AG09309 (cell line): Measurements from ENCODE around the gene CEP83.
"Not testable (repeated sequence)": the region's sequence is repeated elsewhere in the genome, so short reads cannot be mapped to it uniquely, and the experiment has no call there.

ENCODE experiments used
- DNase-seq: peaks from one replicate; pipeline ENCODE4 v3.0.0-alpha.2; 2010; ENCODE audit warnings: low read depth
- H3K4me3 ChIP-seq: 2 replicates; pipeline ENCODE4 v1.5.1; 2011; ENCODE audit warnings: mild to moderate bottlenecking, low read depth, low read length, moderate library complexity; ENCODE audit not compliant: control insufficient read depth
- TF ChIP-seq, protein P1 (sequence below): IDR thresholded peaks from 2 replicates; pipeline ENCODE4 v1.5.1; 2011; ENCODE audit warnings: mild to moderate bottlenecking, low read depth, low read length, inconsistent platforms; ENCODE audit not compliant: insufficient read depth, control insufficient read depth; ENCODE audit errors: missing control alignments

Gene CEP83

DNA sequence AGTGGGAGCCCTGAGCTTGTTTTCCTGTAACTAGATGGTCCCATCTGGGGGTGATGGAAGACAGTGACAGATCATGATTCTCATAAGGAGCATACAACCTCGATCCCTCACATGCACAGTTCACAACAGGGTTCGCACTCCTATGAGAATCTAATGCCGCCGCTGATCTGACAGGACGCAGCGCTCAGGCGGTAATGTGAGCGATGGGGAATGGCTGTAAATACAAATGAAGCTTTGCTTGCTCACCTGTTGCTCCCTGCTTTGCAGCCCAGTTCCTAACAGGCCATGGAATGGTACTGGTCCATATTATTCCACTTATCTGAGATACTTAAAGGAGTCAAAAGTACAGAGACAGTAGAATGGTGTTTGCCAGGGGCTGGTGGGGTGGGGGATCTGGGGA lies 9.9 kb upstream of the CEP83 start:
- TF ChIP-seq, protein P1, sequence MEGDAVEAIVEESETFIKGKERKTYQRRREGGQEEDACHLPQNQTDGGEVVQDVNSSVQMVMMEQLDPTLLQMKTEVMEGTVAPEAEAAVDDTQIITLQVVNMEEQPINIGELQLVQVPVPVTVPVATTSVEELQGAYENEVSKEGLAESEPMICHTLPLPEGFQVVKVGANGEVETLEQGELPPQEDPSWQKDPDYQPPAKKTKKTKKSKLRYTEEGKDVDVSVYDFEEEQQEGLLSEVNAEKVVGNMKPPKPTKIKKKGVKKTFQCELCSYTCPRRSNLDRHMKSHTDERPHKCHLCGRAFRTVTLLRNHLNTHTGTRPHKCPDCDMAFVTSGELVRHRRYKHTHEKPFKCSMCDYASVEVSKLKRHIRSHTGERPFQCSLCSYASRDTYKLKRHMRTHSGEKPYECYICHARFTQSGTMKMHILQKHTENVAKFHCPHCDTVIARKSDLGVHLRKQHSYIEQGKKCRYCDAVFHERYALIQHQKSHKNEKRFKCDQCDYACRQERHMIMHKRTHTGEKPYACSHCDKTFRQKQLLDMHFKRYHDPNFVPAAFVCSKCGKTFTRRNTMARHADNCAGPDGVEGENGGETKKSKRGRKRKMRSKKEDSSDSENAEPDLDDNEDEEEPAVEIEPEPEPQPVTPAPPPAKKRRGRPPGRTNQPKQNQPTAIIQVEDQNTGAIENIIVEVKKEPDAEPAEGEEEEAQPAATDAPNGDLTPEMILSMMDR: no peak
- H3K4me3 ChIP-seq: no peak overlapping the region
- no peak for DNase-seq

DNA sequence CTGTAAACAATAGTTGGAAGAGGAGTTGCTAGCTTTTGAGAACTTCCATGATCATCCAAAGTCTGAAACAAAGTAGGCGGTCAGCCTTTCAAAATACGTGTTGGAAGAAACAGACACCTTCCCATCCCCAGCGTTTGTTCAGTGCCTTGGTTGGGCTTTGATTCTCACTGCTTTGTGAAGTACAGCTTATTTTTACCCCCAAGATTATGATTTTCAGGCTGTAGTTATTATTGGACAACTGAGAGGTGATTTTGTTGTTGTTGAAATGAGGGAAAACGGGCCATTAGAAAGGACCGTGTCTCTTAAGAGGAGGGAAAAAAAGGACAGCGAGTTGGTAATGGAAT lies 921 bp upstream of the CEP83 start:
- peak overlapping the region; percentile 90 for H3K4me3 ChIP-seq
- no peak for DNase-seq
- TF ChIP-seq, protein P1: no peak

GRCh38 chr12:94458877-94459727 lies 565 bp downstream of the CEP83 start:
- TF ChIP-seq, protein P1: no peak
- H3K4me3 ChIP-seq: peak overlapping the region; percentile 90
- DNase-seq: no peak

- no peak for DNase-seq
- H3K4me3 ChIP-seq: no peak overlapping the region
- TF ChIP-seq, protein P1: no peak
Measured at GRCh38 chr12:94457311-94457710, 2.4 kb downstream of the CEP83 start.

DNA sequence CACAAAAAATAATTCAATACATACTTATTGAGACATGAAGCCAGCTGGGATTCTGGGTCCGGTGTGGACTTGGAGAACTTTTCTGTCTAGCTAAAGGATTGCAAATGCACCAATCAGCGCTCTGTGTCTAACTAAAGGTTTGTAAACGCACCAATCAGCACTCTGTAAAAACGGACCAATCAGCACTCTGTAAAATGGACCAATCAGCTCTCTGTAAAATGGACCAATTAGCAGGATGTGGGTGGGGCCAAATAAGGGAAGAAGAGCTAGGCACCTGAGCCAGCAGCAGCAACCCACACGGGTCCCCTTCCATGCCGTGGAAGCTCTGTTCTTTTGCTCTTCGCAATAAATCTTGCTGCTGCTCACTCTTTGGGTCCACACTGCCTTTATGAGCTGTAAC lies 5.3 kb downstream of the CEP83 start:
- not testable (repeated sequence) for H3K4me3 ChIP-seq, DNase-seq

- TF ChIP-seq, protein P1: no peak
- H3K4me3 ChIP-seq: no peak overlapping the region
- DNase-seq: no peak
Measured at GRCh38 chr12:94445662-94446061, 14.0 kb downstream of the CEP83 start.

DNA sequence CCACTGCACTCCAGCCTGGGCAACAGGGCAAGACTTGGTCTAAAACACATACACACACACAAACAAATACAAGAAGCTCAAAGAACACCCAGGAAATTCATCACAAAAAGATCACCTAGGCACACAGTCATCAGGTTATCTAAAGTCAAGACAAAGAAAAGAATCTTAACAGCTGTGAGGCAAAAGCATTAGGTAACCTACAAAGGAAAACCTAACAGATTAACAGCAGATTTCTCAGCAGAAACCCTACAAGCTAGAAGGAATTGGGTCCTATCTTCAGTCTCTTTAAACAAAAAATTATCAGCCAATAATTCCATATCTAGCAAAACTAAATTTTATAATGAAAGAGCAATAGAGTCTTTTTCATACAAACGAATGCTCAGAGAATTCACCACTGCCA lies 22.4 kb downstream of the CEP83 start:
- TF ChIP-seq, protein P1: no peak
- H3K4me3 ChIP-seq: no peak overlapping the region
- DNase-seq: no peak
